K562 (cell line): ENCODE measurements around the gene C1orf198. TPM values are rescaled to one million over a fixed set of nuclear protein-coding genes. Genes with fewer than 3 reads are reported as not detected.

Experiments
- ATAC-seq: fragments of 200-7000 bp; cut with Tn5 transposase; 3 replicates; pipeline ENCODE4 v1.9.1; 2020; ENCODE audit warnings: moderate library complexity
- BruUV-seq: library from RNA; stranded (reverse); fragments of 400-500 nt; replicated peaks from 2 replicates; lab custom pipeline; 2021; lab: Mats Ljungman, UMichigan
- CTCF ChIA-PET: fragments of 300-600 bp; formaldehyde crosslinking; extraction: SDS; loops from one replicate; lab custom pipeline; 2021; ENCODE audit warnings: low intra/inter-chr PET ratio; lab: Yijun Ruan, JAX
- POLR2A ChIA-PET: fragments of 300-600, 350-650 bp; sonication (Branson Sonifier 250); formaldehyde crosslinking; extraction: SDS; loops from one replicate; lab custom pipeline; 2021; ENCODE audit warnings: antibody characterized with exemption, inconsistent platforms; lab: Yijun Ruan, JAX
- DNase-seq, 4 experiments: peaks; one replicate each; pipeline versions ENCODE4 v3.0.0 to v3.0.0-alpha.2; 2011 to 2018; ENCODE audit warnings: low spot score in 3 of 4, mixed read lengths in 3 of 4; ENCODE audit errors: extremely low read depth in 1 of 4
- FAIRE-seq: peaks from 2 replicates; lab custom pipeline; 2011; peaks lifted over from hg19 to GRCh38; lab: Jason Lieb, UNC
- H2AFZ ChIP-seq: 2 replicates; pipeline ENCODE4 v1.6.0; 2011; ENCODE audit warnings: low read depth, low read length, control low read depth, inconsistent platforms
- H3K27ac ChIP-seq: fragments of 200-600 bp; 3 replicates; pipeline ENCODE4 v1.8.0; 2011; ENCODE audit warnings: low read depth, mild to moderate bottlenecking, control low read depth, inconsistent platforms, low read length, moderate library complexity, mixed read lengths; ENCODE audit errors: extremely low read depth
- H3K27me3 ChIP-seq, 2 experiments: fragments of 300-600 bp in 1 of 2; 2 replicates in 1 of 2; 3 replicates in 1 of 2; pipeline versions ENCODE4 v1.6.0 to v1.8.0; 2011; ENCODE audit warnings: inconsistent platforms in 2 of 2, low read length in 2 of 2, mild to moderate bottlenecking in 1 of 2, mixed read lengths in 1 of 2, moderate library complexity in 1 of 2; ENCODE audit not compliant: control insufficient read depth in 2 of 2, insufficient read depth in 2 of 2
- H3K36me3 ChIP-seq: fragments of 300-600 bp; 3 replicates; pipeline ENCODE4 v1.8.0; 2011; ENCODE audit warnings: mild to moderate bottlenecking, low read length, inconsistent platforms; ENCODE audit not compliant: control insufficient read depth, insufficient read depth
- H3K4me1 ChIP-seq, 2 experiments: fragments of 200-600 bp in 1 of 2; replicated peaks in 1 of 2; 2 replicates in 1 of 2; 3 replicates in 1 of 2; pipeline versions ENCODE4 v1.5.1 to v1.8.0; 2011; ENCODE audit warnings: inconsistent platforms in 2 of 2, low read length in 2 of 2, mild to moderate bottlenecking in 1 of 2, mixed read lengths in 1 of 2, moderate library complexity in 1 of 2; ENCODE audit not compliant: control insufficient read depth in 2 of 2, insufficient read depth in 2 of 2
- H3K4me2 ChIP-seq: 2 replicates; pipeline ENCODE4 v1.6.1; 2011; ENCODE audit warnings: low read length, control low read depth, inconsistent platforms, mixed read lengths; ENCODE audit not compliant: insufficient read depth
- H3K4me3 ChIP-seq: fragments of 200-600 bp; sonication (generic), shearing (Covaris generic); 2 replicates; pipeline ENCODE4 v1.5.1; 2016; ENCODE audit warnings: control low read depth, inconsistent platforms
- H3K79me2 ChIP-seq: fragments of 200-600 bp; 3 replicates; pipeline ENCODE4 v1.8.0; 2011; ENCODE audit warnings: low read length, inconsistent platforms; ENCODE audit not compliant: control insufficient read depth, insufficient read depth
- H3K9ac ChIP-seq, 2 experiments: 2 replicates each; pipeline versions ENCODE4 v1.6.0 to v1.6.1; 2011; ENCODE audit warnings: low read depth in 2 of 2, low read length in 2 of 2, control low read depth in 1 of 2, inconsistent platforms in 1 of 2, mild to moderate bottlenecking in 1 of 2, mixed read lengths in 1 of 2; ENCODE audit not compliant: insufficient read depth in 1 of 2
- H3K9me1 ChIP-seq: one replicate; pipeline ENCODE4 v1.6.0; 2011; ENCODE audit warnings: inconsistent platforms, mild to moderate bottlenecking, low read length, moderate library complexity; ENCODE audit not compliant: control insufficient read depth, insufficient read depth
- H3K9me3 ChIP-seq: replicated peaks from 2 replicates; pipeline ENCODE4 v1.5.1; 2011; ENCODE audit warnings: low read depth, low read length, inconsistent platforms; ENCODE audit not compliant: control insufficient read depth, insufficient read depth
- H4K20me1 ChIP-seq: replicated peaks from 2 replicates; pipeline ENCODE4 v1.6.1; 2011; ENCODE audit warnings: low read length, inconsistent platforms, mixed read lengths; ENCODE audit not compliant: control insufficient read depth, insufficient read depth
- CREM ChIP-seq: IDR thresholded peaks from 2 replicates; pipeline ENCODE4 v1.6.1; 2014; ENCODE audit warnings: antibody characterized with exemption, low read depth
- FOXK2 ChIP-seq, 2 experiments: fragments of 450-650 bp; IDR thresholded peaks in 1 of 2; conservative IDR thresholded peaks in 1 of 2; 2 replicates each; pipeline ENCODE4 v1.6.1; 2016; ENCODE audit warnings: low read depth in 2 of 2, mild to moderate bottlenecking in 1 of 2
- PRMT5 ChIP-seq: sonication (generic); formaldehyde crosslinking; IDR thresholded peaks from 2 replicates; pipeline ENCODE4 v1.5.0; 2020; ENCODE audit warnings: missing genetic modification reagents
- ZNF717 ChIP-seq: fragments of 250-450 bp; sonication (Bioruptor Pico); IDR thresholded peaks from 2 replicates; pipeline ENCODE4 v1.5.0; 2021
- WGBS: fragments of 100-300 bp; shearing (Covaris generic); methylation state at CpG from one replicate; pipeline ENCODE4 v1.1.6; 2016; ENCODE audit warnings: low coverage, mixed read lengths; ENCODE audit not compliant: insufficient coverage; ENCODE audit errors: missing lambda C conversion rate; 5-methylcytosine and 5-hydroxymethylcytosine counted together
- in situ Hi-C: fragments of 300-500 bp; cut with MboI; formaldehyde crosslinking; loops from 4 replicates; pipeline ENCODE4 v1.15.0; 2018; ENCODE audit warnings: inconsistent platforms, mixed read lengths
- intact Hi-C: fragments of 100-400 bp; cut with micrococcal nuclease; formaldehyde crosslinking; loops from 2 replicates; pipeline ENCODE4 v1.14.2; 2022
- polyA plus RNA-seq, 8 experiments: library from polyadenylated mRNA; depleted of rRNA in 4 of 8; stranded (reverse) in 5 of 8; unstranded in 3 of 8; fragments of >200 nt; fragmentation: Nextera tagmentation in 2 of 8; fragmentation: Illumina TruSeq in 1 of 8; extraction: Ambion mirVana in 2 of 8; extraction: Trizol in 1 of 8; gene quantifications; 2 replicates each; pipeline versions ENCODE4 v1.2.1 to v1.2.3, GENCODE V29; 2011 to 2014; ENCODE audit warnings: inconsistent platforms in 1 of 8, missing spikeins in 1 of 8
- total RNA-seq, 7 experiments: library from RNA; depleted of rRNA in 6 of 7; stranded (reverse); fragments of >200 nt in 6 of 7; fragmentation: Illumina TruSeq in 2 of 7; extraction: Trizol in 2 of 7; gene quantifications; 2 replicates each; pipeline versions ENCODE4 v1.2.1 to v1.2.3, GENCODE V29; 2011 to 2021; ENCODE audit warnings: low replicate concordance in 1 of 7
- TF ChIP-seq, protein P1 (sequence below): IDR thresholded peaks from 3 replicates; pipeline ENCODE4 v1.6.1; 2011; ENCODE audit warnings: borderline replicate concordance, mild to moderate bottlenecking, moderate library complexity; ENCODE audit not compliant: insufficient read length; ENCODE audit errors: extremely low read depth
- TF ChIP-seq, protein P2 (sequence below): fragments of 450-650 bp; IDR thresholded peaks from 2 replicates; pipeline ENCODE4 v1.6.1; 2018; ENCODE audit warnings: mild to moderate bottlenecking, low read depth; ENCODE audit not compliant: partially characterized antibody
- TF ChIP-seq, protein P3 (sequence below): sonication (generic); formaldehyde crosslinking; IDR thresholded peaks from 2 replicates; pipeline ENCODE4 v1.9.0; 2022; ENCODE audit warnings: mild to moderate bottlenecking, missing genetic modification reagents
- TF ChIP-seq, protein P4 (sequence below): fragments of 150-350 bp; conservative IDR thresholded peaks from 2 replicates; pipeline ENCODE4 v1.6.1; 2014; ENCODE audit warnings: low read length
- TF ChIP-seq, protein P5 (sequence below): fragments of 250-450 bp; sonication (Bioruptor Pico); IDR thresholded peaks from 2 replicates; pipeline ENCODE4 v1.5.0; 2021; ENCODE audit warnings: mild to moderate bottlenecking, borderline replicate concordance

The C1orf198 gene
- total and polyA plus RNA-seq, 9 of the 15 experiments (the other 6 are each of a cell fraction or from before 2014, with no cell fraction given), result 2.0 to 15.1 (median 10.4) TPM

DNA sequence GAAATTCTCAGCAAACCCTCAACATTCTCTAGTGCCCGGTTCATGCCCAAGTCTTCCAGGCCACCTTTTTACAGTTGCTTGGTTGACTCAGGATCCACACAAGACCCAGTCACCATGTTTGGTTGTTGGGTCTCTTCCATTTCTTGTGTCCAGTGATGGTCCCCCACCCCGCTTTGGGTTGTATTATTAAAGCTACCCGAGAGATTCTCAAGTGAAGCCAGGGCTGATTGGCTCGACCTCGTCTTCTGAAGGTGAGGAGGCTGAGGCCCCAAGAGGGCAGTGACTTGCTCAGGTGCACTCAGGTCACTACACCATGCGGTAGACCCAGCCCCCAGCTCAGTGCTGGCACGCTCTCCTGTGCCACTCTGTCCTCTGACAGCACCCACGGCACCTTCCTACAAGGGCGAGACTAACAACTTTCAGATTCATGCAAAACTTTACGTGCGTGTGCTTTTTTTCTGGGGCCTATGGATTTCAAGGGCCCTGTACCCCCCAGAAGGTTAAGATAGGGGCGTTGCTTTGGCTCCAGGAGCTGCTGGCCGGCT is 70.9 kb downstream of the C1orf198 start:
- ATAC-seq, result no peak
- in situ Hi-C loops (no loop called here), intact Hi-C loops (loop anchor here (5.0 to 10.0 kb wide), 4 partner anchors 165 to 805 kb away; partner anchors contain the start of genes ARV1 and TTC13)
- FAIRE-seq, result no peak
- 0 out of 4 replicates have a peak overlapping the region, but pooled peaks of 1 of the 2 experiments have one; percentile 15 for H3K9ac ChIP-seq
- H3K9me3 ChIP-seq, result no peaks in the 10 kb centered on the region
- CTCF ChIA-PET, result interaction anchor here (0.7 to 1.7 kb wide), 4 partner anchors 121 to 806 kb away, joined by 3 to 19 read pairs (median 10); no protein-coding TSS in a partner anchor
- no peaks in the 10 kb centered on the region for H3K36me3 ChIP-seq
- peaks cover 27 to 68% of the 10 kb centered on the region in 2 experiments for H3K27me3 ChIP-seq
- BruUV-seq, result no TSS peak
- 5% methylated on average over 13 of the region's 13 CpGs for WGBS
- H3K4me3 ChIP-seq, result no peak overlapping the region
- no peak for DNase-seq
- POLR2A ChIA-PET, result interaction anchor here (0.6 to 0.7 kb wide), 2 partner anchors 34 to 1856 kb away, joined by 3 read pairs; no protein-coding TSS in a partner anchor
- H3K4me2 ChIP-seq, result no peak overlapping the region; the same call in 1 of the 2 replicates
- H4K20me1 ChIP-seq, result no peaks in the 10 kb centered on the region; the same call in 1 of the 2 replicates
- H2AFZ ChIP-seq, result no peak overlapping the region
- no peaks in the 10 kb centered on the region for H3K9me1 ChIP-seq
- no peaks in the 10 kb centered on the region for H3K4me1 ChIP-seq
- no peak overlapping the region for H3K27ac ChIP-seq
- H3K79me2 ChIP-seq, result no peaks in the 10 kb centered on the region
- 0 out of 2 replicates have a peak, but pooled peaks have one; percentile 32 for TF ChIP-seq PRMT5
- TF ChIP-seq, protein P1, sequence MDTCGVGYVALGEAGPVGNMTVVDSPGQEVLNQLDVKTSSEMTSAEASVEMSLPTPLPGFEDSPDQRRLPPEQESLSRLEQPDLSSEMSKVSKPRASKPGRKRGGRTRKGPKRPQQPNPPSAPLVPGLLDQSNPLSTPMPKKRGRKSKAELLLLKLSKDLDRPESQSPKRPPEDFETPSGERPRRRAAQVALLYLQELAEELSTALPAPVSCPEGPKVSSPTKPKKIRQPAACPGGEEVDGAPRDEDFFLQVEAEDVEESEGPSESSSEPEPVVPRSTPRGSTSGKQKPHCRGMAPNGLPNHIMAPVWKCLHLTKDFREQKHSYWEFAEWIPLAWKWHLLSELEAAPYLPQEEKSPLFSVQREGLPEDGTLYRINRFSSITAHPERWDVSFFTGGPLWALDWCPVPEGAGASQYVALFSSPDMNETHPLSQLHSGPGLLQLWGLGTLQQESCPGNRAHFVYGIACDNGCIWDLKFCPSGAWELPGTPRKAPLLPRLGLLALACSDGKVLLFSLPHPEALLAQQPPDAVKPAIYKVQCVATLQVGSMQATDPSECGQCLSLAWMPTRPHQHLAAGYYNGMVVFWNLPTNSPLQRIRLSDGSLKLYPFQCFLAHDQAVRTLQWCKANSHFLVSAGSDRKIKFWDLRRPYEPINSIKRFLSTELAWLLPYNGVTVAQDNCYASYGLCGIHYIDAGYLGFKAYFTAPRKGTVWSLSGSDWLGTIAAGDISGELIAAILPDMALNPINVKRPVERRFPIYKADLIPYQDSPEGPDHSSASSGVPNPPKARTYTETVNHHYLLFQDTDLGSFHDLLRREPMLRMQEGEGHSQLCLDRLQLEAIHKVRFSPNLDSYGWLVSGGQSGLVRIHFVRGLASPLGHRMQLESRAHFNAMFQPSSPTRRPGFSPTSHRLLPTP, result no peak
- TF ChIP-seq, protein P2, sequence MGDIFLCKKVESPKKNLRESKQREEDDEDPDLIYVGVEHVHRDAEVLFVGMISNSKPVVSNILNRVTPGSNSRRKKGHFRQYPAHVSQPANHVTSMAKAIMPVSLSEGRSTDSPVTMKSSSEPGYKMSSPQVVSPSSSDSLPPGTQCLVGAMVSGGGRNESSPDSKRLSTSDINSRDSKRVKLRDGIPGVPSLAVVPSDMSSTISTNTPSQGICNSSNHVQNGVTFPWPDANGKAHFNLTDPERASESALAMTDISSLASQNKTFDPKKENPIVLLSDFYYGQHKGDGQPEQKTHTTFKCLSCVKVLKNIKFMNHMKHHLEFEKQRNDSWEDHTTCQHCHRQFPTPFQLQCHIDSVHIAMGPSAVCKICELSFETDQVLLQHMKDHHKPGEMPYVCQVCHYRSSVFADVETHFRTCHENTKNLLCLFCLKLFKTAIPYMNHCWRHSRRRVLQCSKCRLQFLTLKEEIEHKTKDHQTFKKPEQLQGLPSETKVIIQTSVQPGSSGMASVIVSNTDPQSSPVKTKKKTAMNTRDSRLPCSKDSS, result no peak
- TF ChIP-seq ZNF717 (CRISPR knock-in tag), result no peak
- TF ChIP-seq, protein P3, sequence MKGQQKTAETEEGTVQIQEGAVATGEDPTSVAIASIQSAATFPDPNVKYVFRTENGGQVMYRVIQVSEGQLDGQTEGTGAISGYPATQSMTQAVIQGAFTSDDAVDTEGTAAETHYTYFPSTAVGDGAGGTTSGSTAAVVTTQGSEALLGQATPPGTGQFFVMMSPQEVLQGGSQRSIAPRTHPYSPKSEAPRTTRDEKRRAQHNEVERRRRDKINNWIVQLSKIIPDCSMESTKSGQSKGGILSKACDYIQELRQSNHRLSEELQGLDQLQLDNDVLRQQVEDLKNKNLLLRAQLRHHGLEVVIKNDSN, result no peak
- TF ChIP-seq, protein P4, sequence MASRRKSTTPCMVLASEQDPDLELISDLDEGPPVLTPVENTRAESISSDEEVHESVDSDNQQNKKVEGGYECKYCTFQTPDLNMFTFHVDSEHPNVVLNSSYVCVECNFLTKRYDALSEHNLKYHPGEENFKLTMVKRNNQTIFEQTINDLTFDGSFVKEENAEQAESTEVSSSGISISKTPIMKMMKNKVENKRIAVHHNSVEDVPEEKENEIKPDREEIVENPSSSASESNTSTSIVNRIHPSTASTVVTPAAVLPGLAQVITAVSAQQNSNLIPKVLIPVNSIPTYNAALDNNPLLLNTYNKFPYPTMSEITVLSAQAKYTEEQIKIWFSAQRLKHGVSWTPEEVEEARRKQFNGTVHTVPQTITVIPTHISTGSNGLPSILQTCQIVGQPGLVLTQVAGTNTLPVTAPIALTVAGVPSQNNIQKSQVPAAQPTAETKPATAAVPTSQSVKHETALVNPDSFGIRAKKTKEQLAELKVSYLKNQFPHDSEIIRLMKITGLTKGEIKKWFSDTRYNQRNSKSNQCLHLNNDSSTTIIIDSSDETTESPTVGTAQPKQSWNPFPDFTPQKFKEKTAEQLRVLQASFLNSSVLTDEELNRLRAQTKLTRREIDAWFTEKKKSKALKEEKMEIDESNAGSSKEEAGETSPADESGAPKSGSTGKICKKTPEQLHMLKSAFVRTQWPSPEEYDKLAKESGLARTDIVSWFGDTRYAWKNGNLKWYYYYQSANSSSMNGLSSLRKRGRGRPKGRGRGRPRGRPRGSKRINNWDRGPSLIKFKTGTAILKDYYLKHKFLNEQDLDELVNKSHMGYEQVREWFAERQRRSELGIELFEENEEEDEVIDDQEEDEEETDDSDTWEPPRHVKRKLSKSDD, result no peak
- TF ChIP-seq FOXK2 (conservative IDR thresholded peaks at IDR 0.05 in 1 of 2, IDR thresholded peaks at IDR 0.05 in 1 of 2; ENCODE audit: low read depth in 2 of 2), result no peak
- TF ChIP-seq, protein P5, sequence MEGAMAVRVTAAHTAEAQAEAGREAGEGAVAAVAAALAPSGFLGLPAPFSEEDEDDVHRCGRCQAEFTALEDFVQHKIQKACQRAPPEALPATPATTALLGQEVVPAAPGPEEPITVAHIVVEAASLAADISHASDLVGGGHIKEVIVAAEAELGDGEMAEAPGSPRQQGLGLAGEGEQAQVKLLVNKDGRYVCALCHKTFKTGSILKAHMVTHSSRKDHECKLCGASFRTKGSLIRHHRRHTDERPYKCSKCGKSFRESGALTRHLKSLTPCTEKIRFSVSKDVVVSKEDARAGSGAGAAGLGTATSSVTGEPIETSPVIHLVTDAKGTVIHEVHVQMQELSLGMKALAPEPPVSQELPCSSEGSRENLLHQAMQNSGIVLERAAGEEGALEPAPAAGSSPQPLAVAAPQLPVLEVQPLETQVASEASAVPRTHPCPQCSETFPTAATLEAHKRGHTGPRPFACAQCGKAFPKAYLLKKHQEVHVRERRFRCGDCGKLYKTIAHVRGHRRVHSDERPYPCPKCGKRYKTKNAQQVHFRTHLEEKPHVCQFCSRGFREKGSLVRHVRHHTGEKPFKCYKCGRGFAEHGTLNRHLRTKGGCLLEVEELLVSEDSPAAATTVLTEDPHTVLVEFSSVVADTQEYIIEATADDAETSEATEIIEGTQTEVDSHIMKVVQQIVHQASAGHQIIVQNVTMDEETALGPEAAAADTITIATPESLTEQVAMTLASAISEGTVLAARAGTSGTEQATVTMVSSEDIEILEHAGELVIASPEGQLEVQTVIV (CRISPR knock-in tag), result no peak
- 0 out of 2 replicates have a peak, but pooled peaks have one; percentile 8 for TF ChIP-seq CREM
